ENCODE data around the gene KCNK6.

The KCNK6 gene

GRCh38 chr19:38298821-38299680 is 20.6 kb upstream of the KCNK6 start:
- peak; percentile 38 for DNase-seq

- peak; percentile 92 for DNase-seq
These were observed 15.9 kb upstream of the KCNK6 start, which contains the start of gene C19orf33 for GRCh38 chr19:38303517-38304351. TSS of gene C19orf33 (plus strand) at chr19:38304251. CDS start at chr19:38304262, 11 bp downstream.

GRCh38 chr19:38304352-38304865 is 15.2 kb upstream of the KCNK6 start:
- DNase-seq: no peak

- DNase-seq: peak; percentile 98
These were observed 14.7 kb upstream of the KCNK6 start for GRCh38 chr19:38304866-38305429.

GRCh38 chr19:38306236-38306635 is 13.4 kb upstream of the KCNK6 start:
- DNase-seq: no peak

- no peak for DNase-seq
These were observed 12.6 kb upstream of the KCNK6 start for GRCh38 chr19:38307076-38307475.

GRCh38 chr19:38307597-38307996 is 12.0 kb upstream of the KCNK6 start:
- no peak for DNase-seq

GRCh38 chr19:38308006-38308766 is 11.5 kb upstream of the KCNK6 start:
- DNase-seq: no peak

- DNase-seq: no peak
These were observed 10.6 kb upstream of the KCNK6 start for GRCh38 chr19:38308926-38309614.

- no peak for DNase-seq
These were observed 9.9 kb upstream of the KCNK6 start for GRCh38 chr19:38309615-38310278.

GRCh38 chr19:38310279-38310670 is 9.4 kb upstream of the KCNK6 start:
- DNase-seq: no peak

GRCh38 chr19:38310986-38311385 is 8.7 kb upstream of the KCNK6 start:
- no peak for DNase-seq

- peak; percentile 96 for DNase-seq
These were observed 3.8 kb upstream of the KCNK6 start, which contains the start of gene YIF1B for GRCh38 chr19:38315657-38316476. TSS of gene YIF1B (minus strand) at chr19:38315947. CDS start at chr19:38315917, 30 bp downstream.

GRCh38 chr19:38316477-38317067 is 3.1 kb upstream of the KCNK6 start:
- DNase-seq: no peak

GRCh38 chr19:38317104-38317612 is 2.5 kb upstream of the KCNK6 start:
- DNase-seq: no peak

GRCh38 chr19:38318660-38319059 is 985 bp upstream of the KCNK6 start:
- no peak for DNase-seq

- DNase-seq: no peak
These were observed 1.3 kb downstream of the KCNK6 start for GRCh38 chr19:38320969-38321339.

GRCh38 chr19:38321646-38322196 is 2.1 kb downstream of the KCNK6 start:
- DNase-seq: peak; percentile 82

GRCh38 chr19:38323291-38323690 is 3.6 kb downstream of the KCNK6 start:
- no peak for DNase-seq

Data from NCI-H226 (cell line).